ENCODE measurements around the gene IL1RAPL1. TPM values are rescaled to one million over a fixed set of nuclear protein-coding genes. Genes with fewer than 3 reads are reported as not detected.

Gene IL1RAPL1
- total and polyA plus RNA-seq, 8 donors, result 0.60 to 1.4 (median 0.95) TPM; not detected in 2

DNA sequence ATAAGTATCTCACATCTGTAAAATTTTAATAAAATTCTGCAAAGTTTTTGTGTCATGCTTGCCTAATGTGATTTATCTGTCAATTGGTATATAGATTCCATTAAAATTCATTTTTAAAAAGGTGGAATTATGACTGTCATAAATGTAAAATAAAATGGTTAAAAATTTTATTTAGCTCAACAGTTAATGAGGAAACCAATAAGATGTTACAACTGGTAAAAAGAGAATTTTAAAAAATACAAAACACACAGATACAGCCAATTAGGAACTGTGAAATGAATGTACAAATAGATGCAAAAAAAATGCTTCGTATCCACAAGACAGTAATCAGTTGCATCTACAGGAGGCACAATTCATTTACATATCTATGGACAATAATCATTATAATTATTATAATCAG, 297.6 kb downstream of the IL1RAPL1 start:
- no peak for ATAC-seq
- no peak for DNase-seq
- no peaks in the 10 kb centered on the region for H3K4me1 ChIP-seq
- H3K4me3 ChIP-seq, result no peak overlapping the region
- TF ChIP-seq, protein P1, sequence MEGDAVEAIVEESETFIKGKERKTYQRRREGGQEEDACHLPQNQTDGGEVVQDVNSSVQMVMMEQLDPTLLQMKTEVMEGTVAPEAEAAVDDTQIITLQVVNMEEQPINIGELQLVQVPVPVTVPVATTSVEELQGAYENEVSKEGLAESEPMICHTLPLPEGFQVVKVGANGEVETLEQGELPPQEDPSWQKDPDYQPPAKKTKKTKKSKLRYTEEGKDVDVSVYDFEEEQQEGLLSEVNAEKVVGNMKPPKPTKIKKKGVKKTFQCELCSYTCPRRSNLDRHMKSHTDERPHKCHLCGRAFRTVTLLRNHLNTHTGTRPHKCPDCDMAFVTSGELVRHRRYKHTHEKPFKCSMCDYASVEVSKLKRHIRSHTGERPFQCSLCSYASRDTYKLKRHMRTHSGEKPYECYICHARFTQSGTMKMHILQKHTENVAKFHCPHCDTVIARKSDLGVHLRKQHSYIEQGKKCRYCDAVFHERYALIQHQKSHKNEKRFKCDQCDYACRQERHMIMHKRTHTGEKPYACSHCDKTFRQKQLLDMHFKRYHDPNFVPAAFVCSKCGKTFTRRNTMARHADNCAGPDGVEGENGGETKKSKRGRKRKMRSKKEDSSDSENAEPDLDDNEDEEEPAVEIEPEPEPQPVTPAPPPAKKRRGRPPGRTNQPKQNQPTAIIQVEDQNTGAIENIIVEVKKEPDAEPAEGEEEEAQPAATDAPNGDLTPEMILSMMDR (IDR thresholded peaks at IDR 0.05), result no peak
- H3K9me3 ChIP-seq, result no peaks in the 10 kb centered on the region
- no peaks in the 10 kb centered on the region for H3K27me3 ChIP-seq
- H3K36me3 ChIP-seq, result no peaks in the 10 kb centered on the region
- intact Hi-C loops (cut with DNase I), result no loop called here
- no peak overlapping the region for H3K27ac ChIP-seq

- no peaks in the 10 kb centered on the region for H3K27me3 ChIP-seq
- ATAC-seq (no peak), DNase-seq (no peak)
- H3K4me3 ChIP-seq, result no peak overlapping the region
- no peaks in the 10 kb centered on the region for H3K4me1 ChIP-seq
- no peaks in the 10 kb centered on the region for H3K9me3 ChIP-seq
- H3K27ac ChIP-seq, result no peak overlapping the region
- intact Hi-C loops (cut with DNase I), result no loop called here
- TF ChIP-seq, protein P1 (IDR thresholded peaks at IDR 0.05), result no peak
- no peaks in the 10 kb centered on the region for H3K36me3 ChIP-seq
Observed at GRCh38 chrX:28888416-28888815, 301.2 kb downstream of the IL1RAPL1 start.

- no peak for DNase-seq
- H3K36me3 ChIP-seq, result no peaks in the 10 kb centered on the region
- intact Hi-C loops (cut with DNase I), result no loop called here
- TF ChIP-seq, protein P1 (IDR thresholded peaks at IDR 0.05), result no peak
- no peak overlapping the region for H3K27ac ChIP-seq
- ATAC-seq, result no peak
- H3K4me3 ChIP-seq, result no peak overlapping the region
- H3K9me3 ChIP-seq, result no peaks in the 10 kb centered on the region
- no peaks in the 10 kb centered on the region for H3K4me1 ChIP-seq
- no peaks in the 10 kb centered on the region for H3K27me3 ChIP-seq
Observed at GRCh38 chrX:28889591-28890090, 302.4 kb downstream of the IL1RAPL1 start.

GRCh38 chrX:28901637-28902036, 314.4 kb downstream of the IL1RAPL1 start:
- H3K36me3 ChIP-seq, result no peaks in the 10 kb centered on the region
- DNase-seq (no peak), ATAC-seq (no peak)
- no peaks in the 10 kb centered on the region for H3K9me3 ChIP-seq
- H3K4me3 ChIP-seq, result no peak overlapping the region
- no peaks in the 10 kb centered on the region for H3K4me1 ChIP-seq
- TF ChIP-seq, protein P1 (IDR thresholded peaks at IDR 0.05), result no peak
- no peak overlapping the region for H3K27ac ChIP-seq
- intact Hi-C loops (cut with DNase I), result no loop called here
- no peaks in the 10 kb centered on the region for H3K27me3 ChIP-seq

DNA sequence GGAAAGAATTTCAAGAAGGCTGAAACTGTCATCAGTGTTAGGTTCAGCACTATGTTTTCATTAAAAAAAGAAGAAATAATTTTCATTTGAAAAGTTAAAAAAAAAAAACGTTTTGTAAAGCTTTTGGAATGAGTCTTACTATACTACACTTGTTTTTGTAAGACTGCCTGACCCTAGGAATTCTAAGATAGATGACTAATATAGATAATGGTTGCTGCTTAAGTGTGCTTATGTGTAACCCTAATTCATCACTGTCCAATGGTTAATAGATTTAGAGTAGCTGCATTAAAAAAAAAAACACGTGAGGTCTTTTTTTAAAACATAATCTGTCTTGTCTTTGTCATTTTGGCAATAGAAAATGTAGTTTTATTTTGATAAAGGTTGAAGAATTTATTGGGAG, 323.2 kb downstream of the IL1RAPL1 start:
- Histone ChIP-seq H3K9me3 (no peaks in the 10 kb centered on the region), H3K36me3 (no peaks in the 10 kb centered on the region), H3K27ac (no peak overlapping the region), H3K27me3 (no peaks in the 10 kb centered on the region), H3K4me1 (no peaks in the 10 kb centered on the region), H3K4me3 (no peak overlapping the region)
- TF ChIP-seq, protein P1 (IDR thresholded peaks at IDR 0.05), result no peak
- DNase-seq (no peak), ATAC-seq (no peak)
- intact Hi-C loops (cut with DNase I), result no loop called here
